Measurements from ENCODE around the gene AK8. TPM values are rescaled to one million over a fixed set of nuclear protein-coding genes. Genes with fewer than 3 reads are reported as not detected.

The AK8 gene
- total RNA-seq, 1 donor from 2014 or later, result 2.0 TPM

- TF ChIP-seq, protein P1, sequence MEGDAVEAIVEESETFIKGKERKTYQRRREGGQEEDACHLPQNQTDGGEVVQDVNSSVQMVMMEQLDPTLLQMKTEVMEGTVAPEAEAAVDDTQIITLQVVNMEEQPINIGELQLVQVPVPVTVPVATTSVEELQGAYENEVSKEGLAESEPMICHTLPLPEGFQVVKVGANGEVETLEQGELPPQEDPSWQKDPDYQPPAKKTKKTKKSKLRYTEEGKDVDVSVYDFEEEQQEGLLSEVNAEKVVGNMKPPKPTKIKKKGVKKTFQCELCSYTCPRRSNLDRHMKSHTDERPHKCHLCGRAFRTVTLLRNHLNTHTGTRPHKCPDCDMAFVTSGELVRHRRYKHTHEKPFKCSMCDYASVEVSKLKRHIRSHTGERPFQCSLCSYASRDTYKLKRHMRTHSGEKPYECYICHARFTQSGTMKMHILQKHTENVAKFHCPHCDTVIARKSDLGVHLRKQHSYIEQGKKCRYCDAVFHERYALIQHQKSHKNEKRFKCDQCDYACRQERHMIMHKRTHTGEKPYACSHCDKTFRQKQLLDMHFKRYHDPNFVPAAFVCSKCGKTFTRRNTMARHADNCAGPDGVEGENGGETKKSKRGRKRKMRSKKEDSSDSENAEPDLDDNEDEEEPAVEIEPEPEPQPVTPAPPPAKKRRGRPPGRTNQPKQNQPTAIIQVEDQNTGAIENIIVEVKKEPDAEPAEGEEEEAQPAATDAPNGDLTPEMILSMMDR (IDR thresholded peaks at IDR 0.05; ENCODE audit: insufficient read depth, low read length, poor library complexity, severe bottlenecking), result no peak
- no peaks in the 10 kb centered on the region for H3K27me3 ChIP-seq (ENCODE audit: control insufficient read depth, insufficient read depth, low read length)
- H3K4me3 ChIP-seq (ENCODE audit: low read depth, low read length), result no peak overlapping the region
- no peak for DNase-seq (ENCODE audit: low read depth)
- no peaks in the 10 kb centered on the region for H3K36me3 ChIP-seq (ENCODE audit: control insufficient read depth, insufficient read depth, low read length)
Measured at GRCh38 chr9:132782037-132782436, 96.0 kb downstream of the AK8 start.

GRCh38 chr9:132780230-132781007 lies 97.7 kb downstream of the AK8 start:
- H3K27me3 ChIP-seq (ENCODE audit: control insufficient read depth, insufficient read depth, low read length), result no peaks in the 10 kb centered on the region
- no peaks in the 10 kb centered on the region for H3K36me3 ChIP-seq (ENCODE audit: control insufficient read depth, insufficient read depth, low read length)
- TF ChIP-seq, protein P1 (IDR thresholded peaks at IDR 0.05; ENCODE audit: insufficient read depth, low read length, poor library complexity, severe bottlenecking), result no peak
- H3K4me3 ChIP-seq (ENCODE audit: low read depth, low read length), result no peak overlapping the region
- DNase-seq (ENCODE audit: low read depth), result no peak

DNA sequence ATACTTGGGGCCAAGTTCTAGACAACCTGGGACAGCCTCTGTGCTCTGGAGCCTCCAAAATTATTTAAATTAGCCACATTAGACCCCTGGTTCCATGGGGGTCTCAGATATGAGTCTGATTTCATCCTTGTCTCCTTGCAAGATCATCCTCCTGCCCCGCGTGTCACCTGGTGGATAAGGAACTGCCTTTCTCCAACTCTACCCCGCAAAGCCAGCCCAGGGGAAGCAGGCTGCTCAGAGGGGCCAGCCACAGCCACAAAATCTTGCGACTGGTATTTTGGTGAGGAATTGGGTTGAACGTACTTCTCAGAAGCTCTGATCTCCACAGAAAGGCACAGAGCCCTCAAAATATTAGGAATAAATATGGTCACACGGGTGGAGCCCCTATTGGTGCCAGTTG lies 101.2 kb downstream of the AK8 start:
- no peaks in the 10 kb centered on the region for H3K36me3 ChIP-seq (ENCODE audit: control insufficient read depth, insufficient read depth, low read length)
- TF ChIP-seq, protein P1 (IDR thresholded peaks at IDR 0.05; ENCODE audit: insufficient read depth, low read length, poor library complexity, severe bottlenecking), result no peak
- H3K27me3 ChIP-seq (ENCODE audit: control insufficient read depth, insufficient read depth, low read length), result no peaks in the 10 kb centered on the region
- no peak for DNase-seq (ENCODE audit: low read depth)
- H3K4me3 ChIP-seq (ENCODE audit: low read depth, low read length), result no peak overlapping the region

DNA sequence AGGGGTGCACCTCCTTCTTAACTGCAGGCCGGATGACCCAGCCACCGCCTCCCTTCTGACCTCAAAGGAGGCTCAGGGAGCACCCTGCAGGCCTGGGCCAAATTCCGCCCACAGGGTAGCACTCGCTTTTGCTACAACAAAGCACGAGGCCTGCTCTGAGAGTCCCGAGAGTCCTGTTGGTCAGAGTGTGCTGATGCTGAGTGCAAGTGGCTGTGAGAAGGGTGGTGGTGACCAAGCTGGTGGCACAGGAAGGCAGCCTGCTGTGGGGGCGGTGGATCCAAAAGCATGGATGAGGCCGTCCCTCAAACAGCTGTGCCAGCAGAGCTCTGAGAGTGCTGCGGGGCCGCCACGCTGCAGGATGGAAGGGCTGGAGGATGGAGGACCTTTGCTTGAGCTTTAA lies 101.8 kb downstream of the AK8 start:
- H3K4me3 ChIP-seq (ENCODE audit: low read depth, low read length), result no peak overlapping the region
- TF ChIP-seq, protein P1 (IDR thresholded peaks at IDR 0.05; ENCODE audit: insufficient read depth, low read length, poor library complexity, severe bottlenecking), result no peak
- DNase-seq (ENCODE audit: low read depth), result no peak
- no peaks in the 10 kb centered on the region for H3K27me3 ChIP-seq (ENCODE audit: control insufficient read depth, insufficient read depth, low read length)
- H3K36me3 ChIP-seq (ENCODE audit: control insufficient read depth, insufficient read depth, low read length), result no peaks in the 10 kb centered on the region

DNA sequence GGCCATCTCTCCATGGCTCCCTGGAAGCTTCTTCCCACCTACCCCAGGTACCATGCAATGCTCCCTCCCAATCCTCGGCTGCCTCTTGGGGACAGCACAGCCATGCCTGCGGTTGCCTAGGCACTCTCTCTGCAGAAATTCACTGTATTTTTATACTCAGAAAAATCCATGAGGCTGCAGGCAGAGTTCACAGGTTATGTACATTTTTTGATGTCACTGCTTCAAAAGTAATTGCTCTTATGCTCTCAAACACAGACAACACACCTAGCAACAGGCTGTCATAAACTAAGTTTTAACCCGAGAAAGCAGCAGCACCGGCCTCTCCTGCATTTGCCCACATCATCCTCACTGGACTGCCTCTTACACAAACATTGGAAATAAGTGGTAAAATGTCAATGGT lies 102.4 kb downstream of the AK8 start:
- DNase-seq (ENCODE audit: low read depth), result no peak
- Histone ChIP-seq H3K4me3 (ENCODE audit: low read depth, low read length) (no peak overlapping the region), H3K36me3 (ENCODE audit: control insufficient read depth, insufficient read depth, low read length) (no peaks in the 10 kb centered on the region), H3K27me3 (ENCODE audit: control insufficient read depth, insufficient read depth, low read length) (no peaks in the 10 kb centered on the region)
- TF ChIP-seq, protein P1 (IDR thresholded peaks at IDR 0.05; ENCODE audit: insufficient read depth, low read length, poor library complexity, severe bottlenecking), result no peak

DNA sequence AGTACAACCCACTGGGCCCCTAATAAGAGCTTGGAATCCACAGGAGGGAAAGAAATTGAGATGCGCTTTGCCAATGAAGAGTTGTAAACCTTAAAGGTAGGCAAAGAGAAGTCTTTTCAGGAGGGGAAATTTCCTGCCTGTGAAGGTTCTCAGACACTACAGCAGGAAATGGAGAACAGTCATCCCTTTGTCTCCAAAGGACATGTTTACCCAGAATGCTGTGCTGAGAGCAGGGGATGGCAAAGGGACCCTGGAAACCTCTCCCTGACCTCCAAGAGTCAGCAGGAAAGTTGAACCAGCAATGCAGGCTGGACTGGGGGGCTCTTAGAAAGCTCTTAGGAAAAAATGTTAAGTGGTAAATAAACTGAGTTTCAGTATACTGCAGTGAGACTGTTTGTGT lies 103.2 kb downstream of the AK8 start:
- TF ChIP-seq, protein P1 (IDR thresholded peaks at IDR 0.05; ENCODE audit: insufficient read depth, low read length, poor library complexity, severe bottlenecking), result no peak
- Histone ChIP-seq H3K36me3 (ENCODE audit: control insufficient read depth, insufficient read depth, low read length) (no peaks in the 10 kb centered on the region), H3K4me3 (ENCODE audit: low read depth, low read length) (no peak overlapping the region), H3K27me3 (ENCODE audit: control insufficient read depth, insufficient read depth, low read length) (no peaks in the 10 kb centered on the region)
- DNase-seq (ENCODE audit: low read depth), result no peak

All from kidney epithelial cell (primary cell).